AG09319 (cell line): ENCODE results near the gene SAMD14.

Source experiments
- DNase-seq: peaks from one replicate; pipeline ENCODE4 v3.0.0-alpha.2; 2010; ENCODE audit warnings: low read depth; ENCODE audit errors: extremely low read depth
- TF ChIP-seq, protein P1 (sequence below): IDR thresholded peaks from 2 replicates; pipeline ENCODE4 v1.5.1; 2011; ENCODE audit warnings: low read depth, mild to moderate bottlenecking, inconsistent platforms, low read length, moderate library complexity

The SAMD14 gene

DNA sequence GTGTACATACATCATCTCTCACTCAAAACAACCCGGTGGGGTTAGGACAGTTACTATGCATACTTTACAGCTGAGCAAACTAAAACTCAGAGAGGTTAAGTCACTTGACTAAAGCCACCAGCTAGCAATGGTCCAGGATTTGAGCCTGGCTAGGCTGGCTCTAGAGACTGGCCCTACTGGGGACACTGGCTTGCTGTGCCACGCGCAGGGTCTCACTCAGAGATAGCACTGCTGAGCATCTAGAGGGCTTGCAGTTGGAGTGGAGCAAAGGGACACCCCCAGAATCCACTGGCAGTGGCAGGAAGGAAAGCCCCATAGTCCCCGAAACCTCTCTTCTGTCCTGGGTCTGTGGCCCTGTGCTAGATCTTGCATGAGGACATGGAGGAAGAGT is 11.1 kb downstream of the SAMD14 start:
- no peak for DNase-seq
- TF ChIP-seq, protein P1, sequence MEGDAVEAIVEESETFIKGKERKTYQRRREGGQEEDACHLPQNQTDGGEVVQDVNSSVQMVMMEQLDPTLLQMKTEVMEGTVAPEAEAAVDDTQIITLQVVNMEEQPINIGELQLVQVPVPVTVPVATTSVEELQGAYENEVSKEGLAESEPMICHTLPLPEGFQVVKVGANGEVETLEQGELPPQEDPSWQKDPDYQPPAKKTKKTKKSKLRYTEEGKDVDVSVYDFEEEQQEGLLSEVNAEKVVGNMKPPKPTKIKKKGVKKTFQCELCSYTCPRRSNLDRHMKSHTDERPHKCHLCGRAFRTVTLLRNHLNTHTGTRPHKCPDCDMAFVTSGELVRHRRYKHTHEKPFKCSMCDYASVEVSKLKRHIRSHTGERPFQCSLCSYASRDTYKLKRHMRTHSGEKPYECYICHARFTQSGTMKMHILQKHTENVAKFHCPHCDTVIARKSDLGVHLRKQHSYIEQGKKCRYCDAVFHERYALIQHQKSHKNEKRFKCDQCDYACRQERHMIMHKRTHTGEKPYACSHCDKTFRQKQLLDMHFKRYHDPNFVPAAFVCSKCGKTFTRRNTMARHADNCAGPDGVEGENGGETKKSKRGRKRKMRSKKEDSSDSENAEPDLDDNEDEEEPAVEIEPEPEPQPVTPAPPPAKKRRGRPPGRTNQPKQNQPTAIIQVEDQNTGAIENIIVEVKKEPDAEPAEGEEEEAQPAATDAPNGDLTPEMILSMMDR: no peak

DNA sequence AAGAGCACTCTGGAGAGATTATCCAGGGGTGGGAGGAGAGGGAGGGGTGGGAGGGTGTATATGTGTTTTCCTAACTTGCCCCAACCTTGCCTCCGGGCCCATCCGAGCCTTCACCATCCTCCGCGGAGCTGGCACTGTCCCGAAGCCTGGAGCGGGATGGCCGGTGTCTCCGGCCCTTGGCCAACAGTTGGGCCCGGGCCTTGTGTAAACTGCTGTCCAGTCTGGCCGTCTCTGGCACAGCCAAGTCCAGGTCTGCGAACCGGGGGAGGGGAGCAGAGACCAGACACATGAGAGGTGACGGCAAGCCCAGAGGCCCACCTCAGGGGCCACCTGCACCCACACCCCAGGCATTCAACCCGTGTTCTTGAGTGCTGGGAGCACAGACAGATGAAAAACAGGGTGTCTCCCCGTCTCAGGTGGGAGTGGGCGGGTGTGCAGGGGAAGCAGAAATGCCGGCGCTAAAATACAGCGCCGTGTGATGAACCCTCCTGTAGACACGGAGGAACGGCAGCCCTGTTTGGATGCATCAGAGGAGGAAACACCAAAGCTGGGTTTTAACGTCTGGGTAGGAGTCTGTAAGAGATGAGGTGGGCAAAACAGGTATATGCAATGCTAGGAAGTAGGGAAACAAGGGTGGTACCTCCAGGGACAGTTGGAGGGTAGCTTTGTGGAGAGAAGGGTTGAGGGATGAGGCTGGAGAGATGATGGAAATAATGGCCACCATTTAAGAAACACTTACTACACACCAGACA is 11.7 kb downstream of the SAMD14 start:
- DNase-seq: no peak
- TF ChIP-seq, protein P1: no peak

DNA sequence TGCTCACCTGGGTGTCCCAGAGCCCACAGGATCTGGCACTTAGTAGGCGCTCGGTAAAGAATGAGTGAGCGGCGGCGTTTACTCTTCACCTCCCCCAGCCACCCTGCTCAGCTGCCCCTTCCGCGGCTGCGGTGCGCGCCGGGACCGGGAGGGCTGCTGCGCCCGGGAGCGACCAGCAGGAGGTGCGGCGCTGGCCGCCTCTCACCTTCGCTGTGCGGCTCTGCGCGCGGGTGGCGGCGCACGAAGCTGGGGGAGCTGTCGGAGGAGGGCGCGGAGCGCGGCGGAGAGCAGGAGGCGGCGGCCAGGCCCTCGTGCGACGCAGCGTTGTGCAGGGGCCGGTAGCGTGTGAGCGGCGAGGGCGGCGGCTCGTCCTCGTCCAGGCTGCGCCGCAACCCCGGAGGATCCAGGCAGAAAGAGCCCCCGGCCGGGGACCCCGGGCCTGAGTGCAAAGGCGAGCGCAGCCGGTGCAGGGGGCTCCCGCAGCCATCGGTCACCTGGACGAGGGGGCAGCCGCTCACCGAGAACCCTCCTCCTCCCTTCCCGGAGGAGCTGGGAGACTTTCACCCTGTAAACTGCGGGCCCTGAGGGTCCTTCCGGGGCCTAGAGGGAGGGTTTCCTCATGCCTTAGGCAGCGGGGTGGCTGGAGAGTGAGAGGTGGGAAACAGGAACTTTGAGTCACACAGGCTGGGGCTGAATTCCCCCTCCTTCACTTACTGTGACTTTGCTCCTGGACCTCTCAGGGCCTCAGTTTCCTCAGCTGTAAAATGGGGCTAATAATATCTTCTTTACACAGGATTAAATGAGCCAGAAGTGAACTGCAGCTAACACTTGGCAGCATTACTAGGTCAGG is 12.5 kb downstream of the SAMD14 start:
- TF ChIP-seq, protein P1: peak; percentile 40
- no peak for DNase-seq

DNA sequence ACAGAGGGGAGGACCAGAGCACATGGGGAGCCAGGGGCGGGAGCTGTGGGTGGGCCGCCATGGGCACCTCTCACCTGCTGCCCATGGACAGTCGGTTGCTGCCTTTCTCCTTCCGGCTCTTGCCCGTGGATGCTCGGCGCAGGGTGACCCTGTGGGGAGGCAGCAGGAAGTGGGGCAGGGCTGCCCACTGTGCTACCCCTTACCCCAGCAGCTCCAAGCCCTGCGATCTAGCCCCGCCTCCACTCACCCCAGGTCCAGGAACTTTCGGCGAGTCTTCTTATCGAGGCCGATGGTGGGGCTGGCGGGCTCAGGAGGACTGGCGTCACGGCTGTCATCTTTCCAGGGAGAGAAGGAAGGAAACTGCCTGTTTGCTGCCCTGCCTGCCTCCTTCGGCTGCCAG is 14.2 kb downstream of the SAMD14 start:
- TF ChIP-seq, protein P1: no peak
- no peak for DNase-seq

DNA sequence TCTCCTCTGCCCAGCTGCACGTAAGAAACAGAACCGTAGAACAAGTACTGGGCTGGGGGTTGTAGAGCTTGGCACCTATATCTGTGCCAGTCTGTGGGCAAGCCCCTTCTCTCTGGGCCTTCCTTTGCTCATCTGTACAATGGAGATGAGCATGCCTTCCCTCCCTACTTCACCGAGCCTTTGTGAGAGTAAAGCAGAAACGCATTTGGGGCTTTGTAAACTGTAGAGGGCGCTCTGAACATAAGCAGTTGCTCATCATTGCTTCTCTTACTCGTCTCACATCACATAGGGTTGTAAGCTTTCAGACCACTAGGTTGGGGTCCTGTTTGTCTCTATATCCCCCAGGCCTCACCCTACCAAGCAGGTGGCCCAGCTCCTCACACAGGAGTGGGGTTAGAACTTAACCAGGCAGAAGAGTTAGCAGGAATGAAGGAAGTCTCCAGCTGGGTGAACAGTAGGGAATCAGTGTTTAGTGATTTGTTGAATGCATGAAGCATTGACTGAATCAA is 15.1 kb downstream of the SAMD14 start:
- TF ChIP-seq, protein P1: peak; percentile 76
- no peak for DNase-seq

DNA sequence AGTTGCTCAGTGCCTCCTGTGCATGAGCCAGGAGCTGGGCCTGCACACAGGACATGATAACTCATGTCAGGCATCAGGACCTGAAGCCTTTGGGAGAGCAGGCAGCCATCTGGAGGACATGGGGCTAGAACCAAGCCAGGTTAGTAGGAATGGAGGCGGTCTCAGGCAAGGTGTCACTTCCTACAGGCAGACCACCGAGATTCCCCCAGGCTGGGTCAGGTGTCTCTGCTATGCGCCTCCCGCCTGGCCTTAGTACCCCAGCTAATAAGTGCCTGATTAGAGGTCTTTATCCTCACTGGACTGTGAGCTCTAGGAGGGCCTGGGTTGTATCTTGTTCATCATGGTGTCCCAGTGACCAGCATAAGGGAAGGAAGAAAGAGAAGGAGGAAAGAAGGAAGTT is 15.6 kb downstream of the SAMD14 start:
- no peak for DNase-seq
- TF ChIP-seq, protein P1: no peak
